ENCODE results near the gene C9orf153. TPM values are rescaled to one million over a fixed set of nuclear protein-coding genes. Genes with fewer than 3 reads are reported as not detected.
A peak's percentile ranks its signal among the peaks of the same experiment; 100 is the strongest.

C9orf153 gene
- total and polyA plus RNA-seq, 2 of the 13 experiments (the other 11 are each of a cell fraction or from before 2014, with no cell fraction given), result 0.17 to 0.44 TPM

DNA sequence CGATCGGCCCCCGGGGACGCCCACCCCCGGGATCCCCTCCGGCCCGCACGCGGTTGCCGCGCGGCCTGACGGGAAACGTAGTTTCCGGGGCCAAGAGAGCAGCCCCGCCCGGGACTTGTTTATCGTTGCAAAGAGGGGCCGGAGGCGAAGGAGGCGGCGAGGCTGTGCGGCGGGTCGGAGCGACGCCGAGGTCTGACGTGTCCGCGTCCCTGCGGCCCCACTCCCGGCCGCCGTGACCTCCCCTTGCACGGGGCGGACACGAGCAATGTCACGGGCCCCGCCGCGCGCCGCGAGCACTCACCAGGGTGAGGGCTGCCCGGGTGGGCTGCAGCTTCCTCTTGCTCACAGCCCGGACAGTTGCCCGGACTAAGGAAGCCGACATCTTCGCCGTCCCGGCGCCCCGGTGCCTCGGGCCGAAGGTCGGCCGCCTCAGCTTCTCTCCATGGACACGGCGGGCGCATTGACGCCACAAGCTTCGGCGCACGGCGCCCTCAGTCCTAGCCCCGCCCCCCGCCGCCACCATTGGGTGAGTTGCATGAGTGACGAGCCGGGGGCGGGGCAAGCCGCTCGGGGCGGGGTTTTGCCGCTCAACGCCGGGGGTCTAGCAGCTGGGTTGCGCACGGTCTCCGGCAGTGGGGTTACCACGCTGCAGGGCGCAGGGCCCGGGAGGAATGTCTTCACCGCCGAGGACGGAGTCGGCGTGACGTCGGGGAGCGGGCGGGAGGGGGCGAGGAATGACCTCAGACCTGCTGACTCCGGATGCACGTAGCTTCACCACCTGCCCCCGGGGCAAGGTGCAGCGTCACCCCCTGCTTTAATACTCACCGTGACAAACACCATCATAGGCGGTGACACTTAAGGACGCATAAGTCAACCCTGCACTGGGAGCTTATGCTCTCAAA lies 22.9 kb upstream of the C9orf153 start, which contains the start of gene ISCA1 (continued):
- no peak for TF ChIP-seq HNF1A (IDR thresholded peaks at IDR 0.05; ENCODE audit: low read depth)
- TF ChIP-seq HNF1A (CRISPR knock-in tag; IDR thresholded peaks at IDR 0.05; ENCODE audit: borderline replicate concordance), result peak; percentile 23; the same call in 1 of the 2 replicates
- TF ChIP-seq PCBP2 (optimal IDR thresholded peaks at IDR 0.05; ENCODE audit: low read depth, low read length, poor library complexity, severe bottlenecking), result no peak
- TF ChIP-seq RBM22 (optimal IDR thresholded peaks at IDR 0.05; ENCODE audit: low read length), result no peak
- TF ChIP-seq ZNF350 (CRISPR knock-in tag; IDR thresholded peaks at IDR 0.05; ENCODE audit: borderline replicate concordance, low read depth), result peak; percentile 78
- no peak for TF ChIP-seq ONECUT2 (CRISPR knock-in tag; IDR thresholded peaks at IDR 0.05)
- no peak for TF ChIP-seq ZNF558 (CRISPR knock-in tag; IDR thresholded peaks at IDR 0.05; ENCODE audit: borderline replicate concordance)
- no peak for TF ChIP-seq ATF5 (CRISPR knock-in tag; IDR thresholded peaks at IDR 0.05; ENCODE audit: low read depth)
- TF ChIP-seq, protein P1, sequence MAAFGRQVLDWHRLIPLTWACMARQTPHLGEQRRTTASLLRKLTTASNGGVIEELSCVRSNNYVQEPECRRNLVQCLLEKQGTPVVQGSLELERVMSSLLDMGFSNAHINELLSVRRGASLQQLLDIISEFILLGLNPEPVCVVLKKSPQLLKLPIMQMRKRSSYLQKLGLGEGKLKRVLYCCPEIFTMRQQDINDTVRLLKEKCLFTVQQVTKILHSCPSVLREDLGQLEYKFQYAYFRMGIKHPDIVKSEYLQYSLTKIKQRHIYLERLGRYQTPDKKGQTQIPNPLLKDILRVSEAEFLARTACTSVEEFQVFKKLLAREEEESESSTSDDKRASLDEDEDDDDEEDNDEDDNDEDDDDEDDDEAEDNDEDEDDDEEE (CRISPR knock-in tag; IDR thresholded peaks at IDR 0.05), result peak; percentile 90; the same call in 1 of the 2 replicates
- TF ChIP-seq ZNF543 (CRISPR knock-in tag; IDR thresholded peaks at IDR 0.05), result peak; percentile 90
- no peak for TF ChIP-seq CC2D1A (CRISPR knock-in tag; IDR thresholded peaks at IDR 0.05)
- TF ChIP-seq GABPA (IDR thresholded peaks at IDR 0.05; ENCODE audit: low read depth, low read length), result no peak
- TF ChIP-seq GABPA (CRISPR knock-in tag; IDR thresholded peaks at IDR 0.05; ENCODE audit: low read depth), result peak; percentile 60
- TF ChIP-seq YY1 (IDR thresholded peaks at IDR 0.05; ENCODE audit: insufficient read depth, insufficient replicate concordance, low read depth, low read length), result no peak
- TF ChIP-seq ZNF292 (CRISPR knock-in tag; IDR thresholded peaks at IDR 0.05; ENCODE audit: borderline replicate concordance, low read depth), result peak; percentile 62; the same call in 1 of the 2 replicates
- TF ChIP-seq, protein P2, sequence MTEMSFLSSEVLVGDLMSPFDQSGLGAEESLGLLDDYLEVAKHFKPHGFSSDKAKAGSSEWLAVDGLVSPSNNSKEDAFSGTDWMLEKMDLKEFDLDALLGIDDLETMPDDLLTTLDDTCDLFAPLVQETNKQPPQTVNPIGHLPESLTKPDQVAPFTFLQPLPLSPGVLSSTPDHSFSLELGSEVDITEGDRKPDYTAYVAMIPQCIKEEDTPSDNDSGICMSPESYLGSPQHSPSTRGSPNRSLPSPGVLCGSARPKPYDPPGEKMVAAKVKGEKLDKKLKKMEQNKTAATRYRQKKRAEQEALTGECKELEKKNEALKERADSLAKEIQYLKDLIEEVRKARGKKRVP (CRISPR knock-in tag; IDR thresholded peaks at IDR 0.05), result peak in 1 of 2 experiments; percentile 65; a peak in 1 of 4 replicates
- TF ChIP-seq CEBPB (IDR thresholded peaks at IDR 0.05; ENCODE audit: borderline replicate concordance, low read depth, low read length), result no peak
- TF ChIP-seq CREM (IDR thresholded peaks at IDR 0.05), result peak; percentile 74
- peak; percentile 4; the same call in 1 of the 2 replicates for TF ChIP-seq CREM (CRISPR knock-in tag; IDR thresholded peaks at IDR 0.05)
- no peak for TF ChIP-seq FLYWCH1 (CRISPR knock-in tag; IDR thresholded peaks at IDR 0.05)
- peak; percentile 57 for TF ChIP-seq MEIS2 (CRISPR knock-in tag; IDR thresholded peaks at IDR 0.05)
- TF ChIP-seq U2AF1 (optimal IDR thresholded peaks at IDR 0.05; ENCODE audit: low read depth, low read length), result no peak
- TF ChIP-seq ZSCAN12 (CRISPR knock-in tag; IDR thresholded peaks at IDR 0.05), result no peak; the same call in 1 of the 2 replicates
